22Rv1 (cell line): ENCODE results near the gene MVK.

ENCODE experiments used
- ZFX ChIP-seq: fragments of 450-650 bp; IDR thresholded peaks from 2 replicates; pipeline ENCODE4 v1.6.1; 2017; ENCODE audit warnings: antibody characterized with exemption, borderline replicate concordance
- TF ChIP-seq, protein P1 (sequence below): fragments of 450-650 bp; IDR thresholded peaks from 2 replicates; pipeline ENCODE4 v1.5.1; 2017; ENCODE audit warnings: mild to moderate bottlenecking

DNA sequence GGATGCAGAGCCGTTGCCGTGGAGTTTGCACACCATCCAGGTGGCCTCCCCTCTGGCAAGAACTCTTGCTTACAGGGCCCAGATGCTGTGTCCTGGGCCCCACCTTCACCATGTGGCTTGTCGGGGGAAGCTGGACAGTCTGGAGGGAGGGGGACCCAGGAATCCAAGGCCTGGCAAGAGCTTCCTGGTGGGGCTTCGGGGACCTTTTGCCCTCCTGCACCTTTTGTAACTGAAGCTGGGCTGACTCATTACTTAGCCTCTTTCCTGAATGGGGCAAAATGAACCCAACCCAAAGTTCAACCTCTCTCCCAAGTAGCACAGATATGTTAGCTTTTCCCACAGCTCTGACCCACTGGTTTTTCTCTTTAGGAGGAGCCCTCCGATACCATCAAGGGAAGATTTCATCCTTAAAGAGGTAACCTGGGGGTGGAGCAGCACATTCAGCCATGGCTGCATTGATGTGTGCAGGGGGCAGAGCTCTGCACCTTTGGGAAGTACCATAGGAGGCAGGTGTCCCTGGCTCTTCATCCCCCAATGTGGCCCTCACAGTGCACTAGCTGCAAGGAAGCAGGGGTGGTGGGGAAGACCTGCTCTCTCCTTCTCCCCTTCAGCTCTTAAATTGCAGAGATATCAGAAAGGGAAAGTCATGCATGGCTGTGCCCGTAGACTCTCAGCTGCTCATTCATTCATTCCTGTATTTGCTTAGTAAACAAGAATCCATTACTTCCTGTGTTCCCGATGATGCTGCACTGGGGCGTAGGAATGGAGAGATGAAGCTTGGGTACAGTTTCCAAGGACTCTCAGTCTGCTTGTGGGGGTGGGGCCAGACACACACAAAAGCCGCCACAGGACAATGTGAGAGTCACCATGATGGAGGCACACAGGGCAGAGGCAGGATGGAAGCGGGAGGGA is 13.0 kb downstream of the MVK start:
- TF ChIP-seq, protein P1, sequence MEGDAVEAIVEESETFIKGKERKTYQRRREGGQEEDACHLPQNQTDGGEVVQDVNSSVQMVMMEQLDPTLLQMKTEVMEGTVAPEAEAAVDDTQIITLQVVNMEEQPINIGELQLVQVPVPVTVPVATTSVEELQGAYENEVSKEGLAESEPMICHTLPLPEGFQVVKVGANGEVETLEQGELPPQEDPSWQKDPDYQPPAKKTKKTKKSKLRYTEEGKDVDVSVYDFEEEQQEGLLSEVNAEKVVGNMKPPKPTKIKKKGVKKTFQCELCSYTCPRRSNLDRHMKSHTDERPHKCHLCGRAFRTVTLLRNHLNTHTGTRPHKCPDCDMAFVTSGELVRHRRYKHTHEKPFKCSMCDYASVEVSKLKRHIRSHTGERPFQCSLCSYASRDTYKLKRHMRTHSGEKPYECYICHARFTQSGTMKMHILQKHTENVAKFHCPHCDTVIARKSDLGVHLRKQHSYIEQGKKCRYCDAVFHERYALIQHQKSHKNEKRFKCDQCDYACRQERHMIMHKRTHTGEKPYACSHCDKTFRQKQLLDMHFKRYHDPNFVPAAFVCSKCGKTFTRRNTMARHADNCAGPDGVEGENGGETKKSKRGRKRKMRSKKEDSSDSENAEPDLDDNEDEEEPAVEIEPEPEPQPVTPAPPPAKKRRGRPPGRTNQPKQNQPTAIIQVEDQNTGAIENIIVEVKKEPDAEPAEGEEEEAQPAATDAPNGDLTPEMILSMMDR = no peak
- TF ChIP-seq ZFX = no peak
